ENCODE results near the gene LIMK2.
"Not testable (repeated sequence)": the region's sequence is repeated elsewhere in the genome, so short reads cannot be mapped to it uniquely, and the experiment has no call there.

LIMK2 gene

GRCh38 chr22:31212783-31213629, 908 bp downstream of the LIMK2 start:
- DNase-seq, result no peak

- DNase-seq, result no peak
These were observed 3.0 kb downstream of the LIMK2 start for GRCh38 chr22:31215018-31215535.

- DNase-seq, result peak; percentile 8 to 16
These were observed 6.6 kb downstream of the LIMK2 start for GRCh38 chr22:31218565-31219262.

GRCh38 chr22:31221084-31221483, 9.0 kb downstream of the LIMK2 start:
- DNase-seq, result no peak

GRCh38 chr22:31222736-31223135, 10.6 kb downstream of the LIMK2 start:
- no peak for DNase-seq

- DNase-seq, result no peak
These were observed 11.7 kb downstream of the LIMK2 start for GRCh38 chr22:31223786-31224191.

- DNase-seq, result not testable (repeated sequence)
These were observed 12.6 kb downstream of the LIMK2 start for GRCh38 chr22:31224691-31225090.

GRCh38 chr22:31227186-31227585, 15.1 kb downstream of the LIMK2 start:
- no peak for DNase-seq

GRCh38 chr22:31229402-31230079, 17.4 kb downstream of the LIMK2 start:
- DNase-seq, result peak; percentile 20 to 60

- DNase-seq, result peak in 1 of 2 experiments; percentile 66
These were observed 18.2 kb downstream of the LIMK2 start for GRCh38 chr22:31230155-31230870.

GRCh38 chr22:31230871-31231621, 18.9 kb downstream of the LIMK2 start:
- DNase-seq, result peak in 1 of 2 experiments; percentile 34

- no peak for DNase-seq
These were observed 20.9 kb downstream of the LIMK2 start for GRCh38 chr22:31233001-31233400.

- DNase-seq, result no peak
These were observed 23.0 kb downstream of the LIMK2 start for GRCh38 chr22:31235081-31235480.

- DNase-seq, result not testable (repeated sequence)
These were observed 23.9 kb downstream of the LIMK2 start for GRCh38 chr22:31236044-31236443.

- no peak for DNase-seq
These were observed 26.0 kb downstream of the LIMK2 start for GRCh38 chr22:31238057-31238456.

GRCh38 chr22:31239771-31240370, 27.8 kb downstream of the LIMK2 start:
- no peak for DNase-seq

GRCh38 chr22:31241200-31241599, 29.1 kb downstream of the LIMK2 start:
- no peak for DNase-seq

- DNase-seq, result no peak
These were observed 29.8 kb downstream of the LIMK2 start for GRCh38 chr22:31241936-31242335.

- DNase-seq, result no peak
These were observed 31.4 kb downstream of the LIMK2 start for GRCh38 chr22:31243339-31244045.

- no peak for DNase-seq
These were observed 32.2 kb downstream of the LIMK2 start for GRCh38 chr22:31244046-31244942.
